HG02870 (cell line): ENCODE data around the gene OVCA2.

ENCODE experiments used
- ATAC-seq: cut with Tn5 transposase; IDR thresholded peaks from one replicate; pipeline ENCODE4 v1.9.1; 2021; ENCODE audit warnings: mild to moderate bottlenecking, moderate library complexity; ENCODE audit not compliant: unreplicated experiment

Gene OVCA2

GRCh38 chr17:2030779-2031163 lies 11.1 kb upstream of the OVCA2 start:
- ATAC-seq, result no peak

- no peak for ATAC-seq
These were observed 8.7 kb upstream of the OVCA2 start for GRCh38 chr17:2033153-2033552.

GRCh38 chr17:2034157-2034556 lies 7.7 kb upstream of the OVCA2 start:
- ATAC-seq, result no peak

GRCh38 chr17:2034806-2035540 lies 6.8 kb upstream of the OVCA2 start:
- ATAC-seq, result no peak

- ATAC-seq, result no peak
These were observed 6.0 kb upstream of the OVCA2 start for GRCh38 chr17:2035541-2036488.

- no peak for ATAC-seq
These were observed 4.7 kb upstream of the OVCA2 start for GRCh38 chr17:2037155-2037554.

- no peak for ATAC-seq
These were observed 1.5 kb upstream of the OVCA2 start for GRCh38 chr17:2040219-2040827.

- ATAC-seq, result no peak
These were observed 771 bp upstream of the OVCA2 start for GRCh38 chr17:2040942-2041560.

- no peak for ATAC-seq
These were observed 597 bp downstream of the OVCA2 start for GRCh38 chr17:2042390-2042847.

- ATAC-seq, result no peak
These were observed 1.1 kb downstream of the OVCA2 start for GRCh38 chr17:2042933-2043332.

- no peak for ATAC-seq
These were observed 2.0 kb downstream of the OVCA2 start for GRCh38 chr17:2043785-2044184.

GRCh38 chr17:2044263-2044894 lies 2.6 kb downstream of the OVCA2 start:
- no peak for ATAC-seq

GRCh38 chr17:2047590-2047989 lies 5.8 kb downstream of the OVCA2 start:
- ATAC-seq, result no peak

GRCh38 chr17:2048805-2049204 lies 7.0 kb downstream of the OVCA2 start:
- ATAC-seq, result no peak

GRCh38 chr17:2049333-2050299 lies 7.8 kb downstream of the OVCA2 start:
- no peak for ATAC-seq

GRCh38 chr17:2050300-2051060 lies 8.7 kb downstream of the OVCA2 start:
- ATAC-seq, result no peak

- no peak for ATAC-seq
These were observed 9.5 kb downstream of the OVCA2 start for GRCh38 chr17:2051061-2051932.
